HL-60/S4 treated with retinoic acid at 250 ng/mL for 4 days and 3 days (cell line): Measurements from ENCODE around the gene NFIA.
"Not testable (repeated sequence)": the region's sequence is repeated elsewhere in the genome, so short reads cannot be mapped to it uniquely, and the experiment has no call there.

Source experiments
- in situ Hi-C: fragments of 300-500 bp; cut with MboI; formaldehyde crosslinking; loops from 2 replicates; pipeline ENCODE4 v1.7.0; 2022; ENCODE audit warnings: low sequenced_read_pairs

NFIA gene

DNA sequence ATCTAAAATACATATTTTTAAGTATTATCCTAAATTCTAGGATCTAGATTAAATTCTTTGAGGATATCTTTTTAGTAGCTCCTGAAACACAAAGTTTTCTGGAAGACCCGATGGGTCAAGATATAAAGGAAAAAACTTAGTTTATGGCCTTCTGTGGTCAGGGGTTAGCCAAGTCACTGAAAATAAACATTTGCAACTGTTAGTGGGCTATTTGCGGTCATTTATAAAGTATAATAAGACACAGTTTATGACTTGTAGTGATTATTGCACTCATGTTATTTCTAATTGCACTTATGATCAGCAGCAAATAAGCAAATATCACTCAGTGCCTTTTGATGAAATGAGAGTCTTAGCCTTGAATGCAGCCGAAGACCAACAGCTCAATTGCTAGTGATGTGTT lies 183.3 kb downstream of the NFIA start:
- in situ Hi-C loops = no loop called here

DNA sequence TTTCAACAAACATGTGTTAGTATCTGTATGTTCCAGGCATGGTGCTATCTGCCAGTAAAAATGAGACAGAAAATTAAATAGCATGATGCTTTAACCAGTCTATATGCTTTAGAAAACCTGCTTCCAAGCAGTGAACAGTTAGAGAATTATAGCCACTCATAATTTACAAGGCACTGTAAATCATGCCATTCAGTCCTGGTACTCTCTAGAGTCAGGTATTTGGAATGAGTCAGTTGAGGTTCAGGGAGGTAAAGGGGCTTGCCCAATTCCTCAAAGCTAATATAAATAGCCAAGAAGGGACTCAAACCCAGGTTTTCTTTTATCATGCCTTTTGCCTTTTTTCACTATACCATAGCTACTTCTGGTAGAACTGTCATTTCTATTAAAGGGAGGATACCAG lies 184.4 kb downstream of the NFIA start:
- in situ Hi-C loops = no loop called here

DNA sequence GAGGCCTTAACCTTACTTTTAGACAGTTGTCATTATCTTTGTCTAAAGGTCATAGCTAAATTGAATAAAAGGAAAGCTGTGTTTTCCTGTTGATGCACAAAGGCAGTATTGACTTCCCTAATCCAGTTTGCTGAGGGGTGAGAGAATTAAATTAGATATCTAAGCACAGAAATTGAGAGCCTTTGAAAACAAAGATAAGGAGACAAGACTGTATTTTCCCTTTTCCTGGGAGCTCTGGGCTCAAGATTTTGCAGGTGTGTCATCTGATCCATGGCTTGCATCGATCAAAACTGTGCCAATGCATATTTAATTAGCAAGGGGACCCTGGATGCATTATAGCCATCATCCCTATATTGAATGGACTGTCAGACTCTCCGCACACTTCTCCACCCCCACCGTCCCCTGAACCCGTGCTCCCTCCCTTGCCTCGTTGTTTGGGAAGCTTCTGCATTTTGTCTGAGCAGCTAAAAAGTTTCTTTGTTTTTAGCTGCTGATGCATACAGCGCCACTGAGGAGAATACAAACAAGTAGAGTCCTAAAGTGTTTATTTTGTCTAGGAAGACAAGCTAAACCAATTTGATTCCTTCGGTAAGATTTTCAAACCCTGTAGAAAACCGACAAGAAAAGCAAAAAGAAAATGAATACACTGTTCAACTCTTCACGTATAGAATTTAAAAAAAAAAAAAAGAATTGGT lies 186.3 kb downstream of the NFIA start:
- in situ Hi-C loops = no loop called here

DNA sequence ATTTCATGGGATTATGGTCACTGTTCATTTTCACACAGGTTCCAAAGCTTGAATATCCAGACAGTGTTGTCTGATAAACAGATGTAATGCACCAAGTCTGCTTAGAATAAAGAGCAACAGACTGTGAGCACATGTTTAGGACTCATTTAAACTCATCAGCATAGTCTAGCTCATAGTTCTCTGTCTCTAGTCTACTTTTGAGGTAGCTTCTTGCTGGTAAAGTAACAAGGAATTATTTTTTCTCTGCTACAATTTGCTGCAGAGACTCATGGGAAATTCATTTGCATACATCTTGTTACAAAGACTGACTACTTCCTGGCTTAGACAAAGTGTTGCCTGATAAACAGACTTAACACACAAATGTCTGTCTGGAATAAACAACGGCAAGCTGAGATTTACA lies 187.2 kb downstream of the NFIA start:
- in situ Hi-C loops = no loop called here

DNA sequence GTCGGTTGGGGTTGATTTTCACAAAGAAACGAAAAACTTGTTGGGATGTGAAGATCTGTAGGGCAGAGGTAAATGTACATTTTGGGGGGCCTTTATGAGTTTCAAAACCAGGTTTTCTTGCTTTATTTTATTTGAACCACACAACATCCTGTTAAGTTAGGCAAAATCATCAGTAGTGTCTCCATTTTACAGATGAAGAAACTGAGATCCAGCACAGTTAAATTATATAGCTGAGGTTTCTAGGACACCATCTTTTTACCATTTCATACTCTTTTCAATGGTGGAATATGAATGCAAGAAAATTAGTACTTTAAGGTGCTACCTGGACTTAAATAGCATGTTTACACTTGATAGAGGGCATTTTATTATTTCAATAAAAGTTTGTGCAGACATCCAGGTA lies 187.7 kb downstream of the NFIA start:
- in situ Hi-C loops = no loop called here

DNA sequence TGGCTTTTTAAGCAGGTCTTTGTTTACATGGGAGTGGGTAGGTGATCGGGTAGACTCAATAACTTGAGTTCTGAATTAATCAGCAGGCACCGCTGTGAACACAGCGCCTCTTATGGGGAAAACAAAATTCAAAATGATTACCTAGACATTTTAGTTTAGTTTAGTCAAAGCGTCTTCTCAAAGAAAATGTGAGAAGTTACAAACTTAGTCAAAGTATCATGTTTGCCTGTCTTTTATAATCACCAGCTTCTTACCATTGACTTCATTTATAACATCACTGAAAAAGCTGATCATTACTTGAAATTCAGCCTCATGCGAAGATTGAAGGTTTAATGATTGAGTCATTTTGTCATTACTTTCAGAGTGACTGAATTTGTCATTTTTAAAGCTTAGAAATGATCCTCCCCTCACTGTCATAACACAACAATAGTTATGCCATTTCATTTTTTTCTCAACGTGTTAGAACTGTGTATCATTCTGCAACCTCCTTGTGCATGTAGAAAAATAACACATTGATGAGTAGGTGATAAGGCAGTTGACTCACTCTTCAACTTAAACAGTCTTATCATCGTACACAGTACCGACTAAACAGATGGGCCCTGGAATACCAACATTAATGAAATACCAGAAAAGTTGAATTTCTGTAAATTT lies 188.5 kb downstream of the NFIA start:
- in situ Hi-C loops = no loop called here

DNA sequence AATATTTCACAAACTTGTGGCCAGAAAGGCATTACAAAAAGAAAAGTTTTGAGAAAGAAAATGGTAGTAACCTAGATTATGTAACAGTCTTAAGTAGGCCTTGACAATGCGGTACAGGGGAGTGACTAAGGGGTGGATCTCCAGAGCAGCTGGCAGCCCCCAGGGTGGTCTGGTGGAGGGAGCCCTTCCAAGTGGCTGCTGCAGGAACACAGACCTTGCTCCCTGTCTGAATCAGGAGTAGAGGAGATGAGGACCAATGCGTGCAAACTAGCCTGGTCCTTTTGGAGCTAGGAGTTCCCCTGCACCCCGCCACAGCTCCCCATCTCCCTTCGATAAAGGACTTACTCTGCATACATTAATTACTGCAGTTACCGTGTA lies 189.0 kb downstream of the NFIA start:
- in situ Hi-C loops = no loop called here

DNA sequence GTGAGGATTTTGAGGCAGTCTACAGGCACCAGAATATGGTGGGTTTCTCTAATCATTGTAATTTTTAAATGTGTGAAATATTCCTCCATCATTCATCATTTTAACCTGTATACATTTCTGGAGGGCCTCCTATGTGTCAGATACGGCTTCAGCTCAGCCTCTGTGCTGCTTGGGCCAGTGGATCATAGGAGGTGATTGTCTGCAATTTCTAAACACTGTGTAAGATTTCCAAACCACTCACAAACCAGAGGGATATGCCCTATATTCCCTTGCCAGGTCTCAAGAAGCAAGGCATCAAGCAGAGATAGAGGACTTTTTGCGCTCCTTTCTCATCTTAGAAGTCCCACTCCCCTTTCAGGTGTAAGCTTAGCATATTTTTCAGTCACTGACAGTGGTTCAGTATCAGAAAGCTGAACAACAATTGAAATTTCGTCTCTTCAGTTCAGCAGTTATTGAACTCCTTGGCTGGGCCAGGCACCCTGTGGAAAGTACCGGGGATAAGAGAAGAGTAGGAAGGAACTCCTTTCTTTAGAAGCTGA lies 190.9 kb downstream of the NFIA start:
- in situ Hi-C loops = no loop called here

DNA sequence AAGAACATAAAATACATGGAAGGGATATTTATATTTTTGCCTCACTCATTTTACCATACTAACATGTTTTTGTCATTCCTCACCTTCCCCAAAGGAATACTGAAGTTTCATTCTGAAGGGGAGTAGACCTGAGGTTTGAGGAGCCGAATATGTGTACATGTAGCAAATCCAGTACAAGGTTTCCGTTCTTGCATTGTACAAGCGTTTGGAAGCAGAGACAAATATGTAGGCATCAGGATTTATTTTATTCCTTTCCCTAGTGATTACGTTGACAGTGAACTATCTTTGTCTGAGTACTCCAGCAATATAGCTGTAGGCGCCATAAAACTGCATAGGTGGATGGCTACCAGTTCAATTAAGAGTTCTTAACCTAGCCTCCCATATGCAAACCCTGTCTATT lies 191.5 kb downstream of the NFIA start:
- in situ Hi-C loops = no loop called here

DNA sequence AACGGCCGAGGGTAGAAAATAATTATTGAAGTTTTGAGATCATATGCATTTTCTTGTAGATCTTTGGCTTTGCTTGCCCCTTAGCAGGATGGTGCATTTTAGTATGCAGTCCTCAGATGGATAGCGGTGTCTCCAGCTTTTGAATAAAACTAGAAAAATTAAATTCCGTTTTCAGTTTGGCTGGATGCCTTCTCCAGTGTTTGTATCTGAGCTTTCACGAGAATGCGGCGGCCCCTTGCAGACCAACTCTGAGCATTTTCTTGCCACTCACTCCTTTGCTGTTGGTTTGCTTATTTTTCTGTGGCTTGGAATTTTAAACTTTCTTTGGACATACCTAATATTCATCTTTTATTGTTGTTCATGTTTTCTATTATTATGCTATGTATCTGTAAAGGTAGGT lies 192.6 kb downstream of the NFIA start:
- in situ Hi-C loops = no loop called here

DNA sequence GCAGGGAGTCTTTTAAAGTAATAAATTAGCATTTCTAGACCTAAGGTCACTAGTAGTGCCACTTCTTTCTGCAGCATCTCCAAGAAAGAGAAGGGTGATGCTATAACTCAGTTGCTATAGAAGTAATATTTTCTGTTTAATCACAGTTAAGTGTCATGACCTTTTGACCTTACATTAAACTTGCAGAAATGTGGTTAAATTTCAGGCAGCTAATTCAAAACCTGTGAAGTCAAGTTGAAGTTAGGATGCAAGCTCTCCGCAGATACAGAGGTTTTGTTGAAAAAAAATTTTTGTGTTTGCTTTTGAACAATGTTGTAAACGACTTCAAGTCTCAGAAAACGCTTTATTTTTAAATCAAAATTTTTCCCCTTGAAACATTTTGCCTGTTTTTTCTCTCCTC lies 193.9 kb downstream of the NFIA start:
- in situ Hi-C loops = no loop called here

DNA sequence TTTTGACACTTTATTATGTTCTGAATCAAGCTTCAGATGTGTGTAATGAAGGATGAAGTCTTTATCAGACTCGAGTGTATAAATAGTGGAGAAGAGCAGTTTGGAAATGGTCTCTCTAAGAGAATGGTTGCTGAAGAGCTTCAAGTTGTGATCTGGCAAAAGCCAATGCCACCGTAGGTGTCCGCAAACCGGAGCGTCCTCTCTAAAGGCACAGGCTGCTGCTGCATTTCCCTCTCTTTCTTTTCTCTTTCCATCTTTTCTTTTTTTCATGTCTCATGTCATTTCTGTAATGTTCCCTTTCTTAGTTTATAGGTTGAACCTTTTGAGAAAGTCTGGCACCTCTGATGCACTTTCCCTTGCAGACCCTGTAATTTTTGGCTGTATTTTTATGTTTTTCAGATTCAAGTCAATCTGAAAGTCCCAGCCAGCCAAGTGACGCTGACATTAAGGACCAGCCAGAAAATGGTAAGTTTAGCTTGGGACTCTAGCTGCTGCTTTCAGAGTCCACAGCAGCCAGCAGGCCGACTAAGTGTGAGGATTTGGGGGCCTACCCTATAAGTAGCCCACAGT lies 194.8 kb downstream of the NFIA start:
- in situ Hi-C loops = no loop called here

DNA sequence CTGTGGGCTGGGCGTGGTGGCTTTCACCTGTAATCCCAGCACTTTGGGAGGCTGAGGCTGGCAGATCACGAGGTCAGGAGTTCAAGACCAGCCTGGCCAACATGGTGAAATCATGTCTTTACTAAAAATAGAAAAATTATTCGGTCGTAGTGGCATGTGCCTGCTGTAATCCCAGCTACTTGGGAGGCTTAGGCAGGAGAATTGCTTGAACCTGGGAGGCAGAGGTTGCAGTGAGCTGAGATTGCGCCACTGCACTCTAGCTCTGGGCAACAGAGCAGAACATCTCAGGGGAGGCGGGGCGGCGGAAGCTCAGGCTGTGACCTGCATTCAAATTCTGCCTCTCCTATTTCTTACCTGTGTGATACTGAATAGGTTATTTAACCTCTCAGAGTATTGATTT lies 196.1 kb downstream of the NFIA start:
- in situ Hi-C loops = not testable (repeated sequence)

DNA sequence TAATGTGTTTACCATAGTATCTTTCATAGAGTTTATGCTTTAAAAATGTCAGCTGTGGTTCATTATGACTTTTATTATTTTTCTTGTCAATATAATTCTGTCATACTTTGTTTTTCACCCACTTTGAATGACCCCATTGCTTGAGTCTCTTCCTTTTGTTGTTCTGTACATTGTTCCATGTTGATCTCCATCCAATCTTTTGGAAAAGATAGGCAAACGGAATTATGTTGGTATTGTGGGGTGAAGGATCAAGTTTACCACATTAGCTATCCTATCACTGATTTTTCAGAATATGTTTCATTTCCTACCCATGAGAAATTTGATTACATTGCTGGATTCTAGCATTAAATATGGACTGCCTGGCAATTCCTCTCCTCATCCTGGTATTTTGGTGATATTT lies 196.6 kb downstream of the NFIA start:
- in situ Hi-C loops = no loop called here

DNA sequence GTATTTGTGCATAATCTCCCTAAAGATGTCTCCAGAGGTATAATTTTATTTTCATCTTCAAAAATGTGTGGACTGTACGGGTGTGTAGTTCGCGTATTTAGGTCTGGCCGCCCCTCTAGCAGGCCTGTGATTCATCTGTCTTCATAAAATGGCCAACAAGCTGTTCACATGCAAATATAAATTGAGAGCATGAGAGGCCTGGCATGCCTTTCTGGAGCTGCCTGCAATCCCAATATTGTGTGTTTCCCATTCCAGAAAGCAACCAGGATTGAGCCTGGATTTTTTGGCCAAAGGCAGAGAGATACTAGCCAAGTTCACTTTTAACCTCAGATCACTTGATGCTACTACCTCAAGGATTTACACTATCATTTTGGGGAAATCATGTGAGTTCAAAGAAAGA lies 197.2 kb downstream of the NFIA start:
- in situ Hi-C loops = no loop called here

DNA sequence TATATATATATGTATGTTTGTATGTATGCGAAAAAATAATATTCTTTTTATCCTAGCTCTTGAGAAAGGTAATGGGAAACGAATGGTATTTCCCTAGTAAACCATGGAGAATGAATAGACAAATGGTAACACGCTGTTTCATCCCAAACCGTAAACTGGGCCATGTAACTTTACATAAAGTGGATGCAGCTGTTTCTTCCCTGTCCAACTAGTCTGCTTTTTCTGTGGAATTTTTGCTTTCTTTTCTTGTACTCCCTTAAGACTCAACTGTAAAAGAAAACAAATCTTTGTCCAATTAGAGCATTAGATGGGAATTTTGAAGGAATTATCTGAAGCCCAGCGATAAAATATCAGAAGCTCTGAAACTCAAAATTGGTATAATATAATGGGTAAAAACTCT lies 198.1 kb downstream of the NFIA start:
- in situ Hi-C loops = no loop called here

DNA sequence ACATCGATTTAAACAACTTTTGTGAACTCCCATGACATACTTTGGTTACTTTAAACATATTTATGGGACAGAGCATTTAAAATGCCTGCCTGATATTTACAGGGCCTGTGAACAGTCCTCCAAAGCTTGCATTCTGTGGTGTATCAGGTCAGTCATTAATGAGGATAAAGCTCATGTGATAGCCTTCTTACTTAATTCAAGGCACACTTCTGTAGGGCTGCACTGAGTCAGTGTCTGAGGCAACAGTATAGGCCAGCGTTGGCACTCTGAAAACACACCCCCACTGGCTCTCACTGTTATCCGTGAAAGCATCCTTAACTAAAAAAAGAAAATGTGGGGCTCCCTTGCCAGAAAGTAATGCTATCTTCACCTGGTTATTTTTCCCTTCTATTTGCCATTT lies 200.0 kb downstream of the NFIA start:
- in situ Hi-C loops = no loop called here

DNA sequence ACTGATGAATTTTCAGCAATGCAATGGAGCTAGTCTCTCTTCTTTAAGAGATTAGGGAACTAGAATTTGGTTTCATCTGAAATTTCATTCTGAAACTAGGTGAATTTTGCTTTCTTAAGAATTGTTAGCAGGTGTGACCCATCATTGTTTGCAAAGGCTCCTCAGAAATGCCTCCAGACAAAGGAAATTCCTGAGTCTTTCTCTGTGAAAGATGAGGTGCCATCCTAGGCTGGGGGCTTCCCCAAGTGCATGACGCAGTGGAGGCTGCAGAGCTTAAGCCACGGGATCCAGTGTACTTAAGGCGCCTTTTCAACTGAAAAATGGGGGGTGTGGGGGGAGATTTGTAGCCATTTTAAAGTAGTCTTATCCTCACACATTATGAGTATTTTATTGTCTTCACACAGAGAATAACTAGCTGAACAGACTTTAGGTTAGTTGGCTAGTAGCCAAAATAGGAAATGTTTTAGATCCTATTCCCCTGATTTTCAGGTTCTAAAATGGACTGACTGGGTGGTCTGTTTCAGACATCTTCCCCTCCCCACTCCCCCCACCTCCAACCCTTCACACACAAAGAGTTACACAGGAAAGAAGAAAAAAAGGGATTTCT lies 202.0 kb downstream of the NFIA start:
- in situ Hi-C loops = no loop called here

DNA sequence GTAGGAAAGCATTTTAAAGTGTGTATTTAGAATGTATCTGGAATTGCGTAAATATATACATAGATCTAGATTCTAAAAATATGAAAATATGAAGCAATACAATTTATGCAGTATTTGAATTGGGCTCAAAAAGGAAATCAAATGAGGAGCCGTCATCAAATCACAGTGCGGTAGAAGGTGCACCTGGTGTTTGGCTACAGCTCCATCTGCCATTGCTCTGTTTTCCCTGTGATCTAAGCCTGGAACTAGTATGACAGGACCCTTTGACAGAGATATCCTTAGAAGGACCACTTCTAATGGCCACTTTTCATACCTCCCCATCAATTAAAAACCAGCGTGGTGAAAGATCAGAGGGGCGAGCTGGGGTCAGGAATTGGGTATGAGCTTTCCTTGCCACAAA lies 202.6 kb downstream of the NFIA start:
- in situ Hi-C loops = no loop called here

DNA sequence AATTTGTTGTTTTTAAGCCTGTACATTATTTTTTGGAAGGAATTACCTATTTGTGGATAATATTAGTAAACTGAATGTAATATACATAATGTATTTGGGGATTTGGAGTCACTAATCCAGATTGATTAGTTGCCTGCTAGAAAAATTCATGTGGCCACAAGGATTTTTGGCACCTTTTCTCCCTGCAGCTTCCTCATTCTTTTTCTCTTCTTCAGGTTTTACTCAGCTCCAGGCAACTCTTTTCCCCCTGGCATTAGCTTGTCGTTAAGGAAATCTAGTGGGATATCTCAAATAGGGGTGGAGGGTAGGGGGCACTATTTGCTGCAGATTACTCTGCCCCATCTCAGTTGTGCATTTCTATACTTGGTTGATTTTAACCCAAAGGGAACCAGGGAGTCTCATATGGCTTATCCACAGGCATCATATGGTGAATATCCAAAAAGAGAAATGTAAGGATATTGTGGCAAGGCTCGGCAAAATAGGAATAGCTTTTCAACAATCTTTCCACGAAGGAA lies 203.1 kb downstream of the NFIA start:
- in situ Hi-C loops = no loop called here

DNA sequence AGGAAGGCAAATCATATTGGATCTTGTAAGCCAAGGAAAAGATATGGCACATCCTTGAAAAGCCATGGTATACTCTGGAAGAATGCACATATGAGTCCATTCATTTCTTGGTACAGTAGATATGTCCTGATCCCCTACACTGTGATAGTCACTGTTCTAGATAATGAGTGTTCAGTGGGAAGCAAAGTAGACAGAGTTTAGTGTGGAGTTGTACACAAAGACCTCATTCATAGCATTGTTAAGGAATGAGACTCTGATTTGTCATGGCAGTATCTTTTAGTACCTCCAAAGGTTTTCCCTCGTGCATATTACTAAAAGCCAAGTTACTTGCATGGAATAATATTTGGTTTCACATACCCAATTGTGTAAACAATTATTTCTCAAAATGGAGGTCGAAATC lies 204.7 kb downstream of the NFIA start:
- in situ Hi-C loops = no loop called here

DNA sequence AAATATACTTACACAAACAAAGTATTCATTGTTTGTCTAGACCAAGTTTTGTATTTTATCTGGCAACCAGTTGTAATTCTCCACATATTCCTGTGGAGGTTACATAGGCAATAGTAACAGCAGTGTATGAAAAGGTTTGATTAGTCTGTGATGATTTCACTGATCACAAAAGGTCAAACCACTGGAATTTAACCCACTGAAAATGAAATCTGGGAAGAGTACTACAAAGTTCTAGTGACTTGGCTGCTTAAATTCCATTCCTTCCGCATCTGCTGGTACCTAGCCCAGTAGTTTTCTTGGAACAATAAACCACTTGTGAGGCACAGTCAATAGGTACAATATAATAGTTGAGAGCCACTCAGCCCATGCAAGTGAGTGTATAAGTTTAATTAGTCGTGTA lies 205.4 kb downstream of the NFIA start:
- in situ Hi-C loops = no loop called here
